Measurements from ENCODE around the gene BCS1L. TPM values are rescaled to one million over a fixed set of nuclear protein-coding genes. Genes with fewer than 3 reads are reported as not detected.

The BCS1L gene
- total and polyA plus RNA-seq, 2 of the 13 experiments (the other 11 are each of a cell fraction or from before 2014, with no cell fraction given): 48.9 to 76.0 TPM

- TF ChIP-seq ARNT2 (CRISPR knock-in tag; IDR thresholded peaks at IDR 0.05; ENCODE audit: low read depth) (0 out of 2 replicates have a peak, but pooled peaks have one; percentile 28), ZNF589 (CRISPR knock-in tag; conservative IDR thresholded peaks at IDR 0.05) (no peak), ZNF83 (CRISPR knock-in tag; IDR thresholded peaks at IDR 0.05; ENCODE audit: borderline replicate concordance) (peak; percentile 67; the same call in 1 of the 2 replicates), TFDP2 (CRISPR knock-in tag; IDR thresholded peaks at IDR 0.05) (no peak), SKIL (CRISPR knock-in tag; IDR thresholded peaks at IDR 0.05; ENCODE audit: borderline replicate concordance) (no peak), ZBTB46 (CRISPR knock-in tag; IDR thresholded peaks at IDR 0.05; ENCODE audit: borderline replicate concordance) (no peak), ZNF556 (CRISPR knock-in tag; IDR thresholded peaks at IDR 0.05; ENCODE audit: borderline replicate concordance) (peak; percentile 80; the same call in 1 of the 2 replicates), KLF9 (CRISPR knock-in tag; IDR thresholded peaks at IDR 0.05; ENCODE audit: low read depth) (0 out of 2 replicates have a peak, but pooled peaks have one; percentile 45), ZNF713 (CRISPR knock-in tag; IDR thresholded peaks at IDR 0.05) (no peak), SMAD3 (CRISPR knock-in tag; IDR thresholded peaks at IDR 0.05) (peak; percentile 15; the same call in 1 of the 2 replicates), MTA3 (CRISPR knock-in tag; IDR thresholded peaks at IDR 0.05) (no peak; the same call in 1 of the 2 replicates), NFKB2 (CRISPR knock-in tag; IDR thresholded peaks at IDR 0.05; ENCODE audit: borderline replicate concordance) (peak; percentile 84; the same call in 1 of the 2 replicates), ZNF251 (CRISPR knock-in tag; IDR thresholded peaks at IDR 0.05) (no peak), SALL1 (CRISPR knock-in tag; IDR thresholded peaks at IDR 0.05) (peak; percentile 73), FOXA1 (IDR thresholded peaks at IDR 0.05) (no peak), FOXA1 (CRISPR knock-in tag; IDR thresholded peaks at IDR 0.05) (no peak), SNAPC4 (CRISPR knock-in tag; IDR thresholded peaks at IDR 0.05) (no peak), ZNF629 (CRISPR knock-in tag; conservative IDR thresholded peaks at IDR 0.05) (no peak), REXO4 (CRISPR knock-in tag; IDR thresholded peaks at IDR 0.05; ENCODE audit: borderline replicate concordance) (no peak)
Observed at GRCh38 chr2:218671654-218672566, 12.4 kb downstream of the BCS1L start, which contains the start of the genes RNF25 and STK36 (continued).

Measured in HepG2 (cell line).